ENCODE measurements around the gene UCKL1.
"Not testable (repeated sequence)": the region's sequence is repeated elsewhere in the genome, so short reads cannot be mapped to it uniquely, and the experiment has no call there.

UCKL1 gene

DNA sequence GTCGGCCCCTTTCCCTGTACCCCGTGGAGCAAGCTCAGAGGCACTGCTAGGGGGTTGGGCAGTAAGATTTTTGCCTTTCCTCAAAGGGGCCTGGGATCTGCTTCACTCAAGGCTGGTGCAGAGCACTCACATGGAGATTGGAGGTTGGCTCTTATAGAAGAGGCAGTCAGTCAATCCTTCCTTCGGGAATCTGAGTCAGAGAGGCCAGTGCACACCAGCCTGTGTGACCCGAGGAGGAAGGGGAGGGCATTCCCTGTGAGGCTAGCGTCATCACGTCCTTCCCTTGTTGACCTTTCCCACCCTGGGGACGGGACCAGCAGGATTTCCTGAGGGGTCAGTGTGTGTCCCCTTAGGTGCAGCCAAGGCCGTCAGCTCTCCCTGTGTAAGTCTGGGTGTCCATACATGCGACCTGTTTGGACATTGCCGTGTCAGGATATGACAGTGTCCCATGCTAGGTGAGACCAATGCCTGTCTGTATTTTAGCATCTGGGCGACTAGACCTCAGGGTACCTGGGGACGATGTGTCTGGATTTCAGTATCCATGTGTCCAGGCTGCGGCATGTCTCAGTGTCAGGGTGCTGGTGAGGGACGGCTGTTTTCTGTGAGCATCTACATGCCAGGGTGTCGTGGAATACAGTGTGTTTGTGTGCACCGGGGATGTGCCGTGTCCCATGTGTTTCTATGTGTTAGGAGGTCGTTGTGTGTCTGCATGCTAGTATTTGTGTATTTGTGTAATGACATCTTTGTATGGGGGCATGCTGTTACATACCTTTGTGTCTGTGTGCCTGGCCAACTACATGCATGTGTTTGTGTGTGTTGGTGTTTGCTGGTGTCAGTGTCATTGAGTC is 16.3 kb upstream of the UCKL1 start:
- no peak overlapping the region for H3K4me3 ChIP-seq (ENCODE audit: control insufficient read depth, low read depth, low read length)
- DNase-seq (ENCODE audit: low read depth): no peak
- TF ChIP-seq, protein P1, sequence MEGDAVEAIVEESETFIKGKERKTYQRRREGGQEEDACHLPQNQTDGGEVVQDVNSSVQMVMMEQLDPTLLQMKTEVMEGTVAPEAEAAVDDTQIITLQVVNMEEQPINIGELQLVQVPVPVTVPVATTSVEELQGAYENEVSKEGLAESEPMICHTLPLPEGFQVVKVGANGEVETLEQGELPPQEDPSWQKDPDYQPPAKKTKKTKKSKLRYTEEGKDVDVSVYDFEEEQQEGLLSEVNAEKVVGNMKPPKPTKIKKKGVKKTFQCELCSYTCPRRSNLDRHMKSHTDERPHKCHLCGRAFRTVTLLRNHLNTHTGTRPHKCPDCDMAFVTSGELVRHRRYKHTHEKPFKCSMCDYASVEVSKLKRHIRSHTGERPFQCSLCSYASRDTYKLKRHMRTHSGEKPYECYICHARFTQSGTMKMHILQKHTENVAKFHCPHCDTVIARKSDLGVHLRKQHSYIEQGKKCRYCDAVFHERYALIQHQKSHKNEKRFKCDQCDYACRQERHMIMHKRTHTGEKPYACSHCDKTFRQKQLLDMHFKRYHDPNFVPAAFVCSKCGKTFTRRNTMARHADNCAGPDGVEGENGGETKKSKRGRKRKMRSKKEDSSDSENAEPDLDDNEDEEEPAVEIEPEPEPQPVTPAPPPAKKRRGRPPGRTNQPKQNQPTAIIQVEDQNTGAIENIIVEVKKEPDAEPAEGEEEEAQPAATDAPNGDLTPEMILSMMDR (IDR thresholded peaks at IDR 0.05; ENCODE audit: control insufficient read depth, insufficient read depth, low read depth, low read length, missing control alignments): no peak

DNA sequence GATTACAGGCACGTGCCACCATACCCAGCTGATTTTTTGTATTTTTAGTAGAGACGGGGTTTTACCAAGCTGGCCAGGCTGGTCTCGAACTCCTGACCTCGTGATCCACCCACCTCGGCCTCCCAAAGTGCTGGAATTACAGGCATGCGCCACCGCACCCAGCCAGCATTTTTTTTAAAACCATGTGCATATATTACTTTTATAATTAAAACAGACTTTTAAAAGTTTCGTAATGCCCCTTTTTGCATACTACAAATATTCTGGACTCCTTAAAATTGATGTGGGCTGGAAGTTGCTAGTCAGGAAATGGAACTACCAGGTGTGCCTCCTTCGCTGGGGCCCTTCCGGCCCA is 15.7 kb upstream of the UCKL1 start:
- DNase-seq (ENCODE audit: low read depth); H3K4me3 ChIP-seq (ENCODE audit: control insufficient read depth, low read depth, low read length): not testable (repeated sequence)

- no peak overlapping the region for H3K4me3 ChIP-seq (ENCODE audit: control insufficient read depth, low read depth, low read length)
- DNase-seq (ENCODE audit: low read depth): no peak
- TF ChIP-seq, protein P1 (IDR thresholded peaks at IDR 0.05; ENCODE audit: control insufficient read depth, insufficient read depth, low read depth, low read length, missing control alignments): no peak
Measured at GRCh38 chr20:63970714-63971431, 14.7 kb upstream of the UCKL1 start.

- no peak for DNase-seq (ENCODE audit: low read depth)
- peak within 1 kb of the TSS; percentile 65 for H3K4me3 ChIP-seq (ENCODE audit: control insufficient read depth, low read depth, low read length)
- TF ChIP-seq, protein P1 (IDR thresholded peaks at IDR 0.05; ENCODE audit: control insufficient read depth, insufficient read depth, low read depth, low read length, missing control alignments): no peak
Measured at GRCh38 chr20:63969838-63970713, 13.9 kb upstream of the UCKL1 start, which contains the start of gene ZNF512B. ZNF512B (minus strand) TSS chr20:63969930; CDS start chr20:63967950, 1,980 bp downstream.

DNA sequence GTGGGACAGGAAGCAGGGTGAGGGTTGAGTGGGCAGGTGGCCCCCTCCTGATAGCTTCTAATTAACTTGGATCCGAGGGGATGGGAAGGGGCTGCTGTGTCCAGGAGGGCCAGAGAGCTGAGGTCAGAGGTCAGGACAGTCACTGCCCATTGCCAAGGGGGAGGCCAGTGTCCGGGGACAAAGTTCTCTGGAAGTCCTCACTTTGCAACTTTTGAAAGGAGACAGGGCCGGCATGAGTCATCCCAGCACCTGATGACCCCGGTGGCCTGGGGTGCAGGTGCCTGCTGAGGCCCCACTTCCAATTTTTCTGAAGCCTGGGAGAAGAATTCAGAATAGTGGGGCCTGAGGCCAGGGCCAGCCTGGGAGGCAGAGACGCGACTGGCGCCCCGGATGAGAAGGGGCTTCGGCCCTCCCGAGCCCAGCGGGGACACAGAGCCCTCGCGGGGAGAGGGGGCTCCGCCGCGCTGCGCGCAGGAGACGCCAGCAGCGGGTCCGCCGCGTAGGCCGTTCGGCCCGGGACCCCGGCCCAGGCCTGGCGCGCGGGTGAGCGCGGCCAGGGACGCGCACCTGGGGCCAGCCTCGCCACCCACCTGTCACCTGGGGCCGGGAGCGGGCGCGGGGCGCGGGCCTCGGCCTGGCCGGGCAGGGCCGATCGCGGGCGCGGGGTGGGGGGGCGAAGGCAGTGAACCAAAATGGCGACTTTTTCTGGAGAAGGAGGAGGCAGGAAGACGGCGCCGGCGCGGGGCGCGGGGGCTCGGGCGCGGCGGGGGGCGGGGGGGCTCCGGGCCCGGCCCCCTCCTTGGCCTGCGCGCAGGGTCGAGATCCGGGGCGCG is 12.9 kb upstream of the UCKL1 start:
- peak overlapping the region; percentile 65 for H3K4me3 ChIP-seq (ENCODE audit: control insufficient read depth, low read depth, low read length)
- TF ChIP-seq, protein P1 (IDR thresholded peaks at IDR 0.05; ENCODE audit: control insufficient read depth, insufficient read depth, low read depth, low read length, missing control alignments): no peak
- no peak for DNase-seq (ENCODE audit: low read depth)

- H3K4me3 ChIP-seq (ENCODE audit: control insufficient read depth, low read depth, low read length): peak overlapping the region; percentile 65
Measured at GRCh38 chr20:63968136-63968927, 12.1 kb upstream of the UCKL1 start.

More at GRCh38 chr20:63968136-63968927, 12.1 kb upstream of the UCKL1 start:
- TF ChIP-seq, protein P1 (IDR thresholded peaks at IDR 0.05; ENCODE audit: control insufficient read depth, insufficient read depth, low read depth, low read length, missing control alignments): no peak
- no peak for DNase-seq (ENCODE audit: low read depth)
